Stimulated activated CD4-positive, alpha-beta T cell treated with anti-CD3 and anti-CD28 coated beads, Interleukin-2, amount 100 ng/mL, for 48 hours (primary cell): ENCODE measurements around the gene SLC25A19.
A peak's percentile ranks its signal among the peaks of the same experiment; 100 is the strongest.
"Not testable (repeated sequence)": the region's sequence is repeated elsewhere in the genome, so short reads cannot be mapped to it uniquely, and the experiment has no call there.

ENCODE experiments used
- DNase-seq, 2 donors: peaks; one replicate each; pipeline ENCODE4 v3.0.0-alpha.2; 2020

SLC25A19 gene

GRCh38 chr17:75266316-75267152, 22.7 kb downstream of the SLC25A19 start:
- DNase-seq, result no peak

DNA sequence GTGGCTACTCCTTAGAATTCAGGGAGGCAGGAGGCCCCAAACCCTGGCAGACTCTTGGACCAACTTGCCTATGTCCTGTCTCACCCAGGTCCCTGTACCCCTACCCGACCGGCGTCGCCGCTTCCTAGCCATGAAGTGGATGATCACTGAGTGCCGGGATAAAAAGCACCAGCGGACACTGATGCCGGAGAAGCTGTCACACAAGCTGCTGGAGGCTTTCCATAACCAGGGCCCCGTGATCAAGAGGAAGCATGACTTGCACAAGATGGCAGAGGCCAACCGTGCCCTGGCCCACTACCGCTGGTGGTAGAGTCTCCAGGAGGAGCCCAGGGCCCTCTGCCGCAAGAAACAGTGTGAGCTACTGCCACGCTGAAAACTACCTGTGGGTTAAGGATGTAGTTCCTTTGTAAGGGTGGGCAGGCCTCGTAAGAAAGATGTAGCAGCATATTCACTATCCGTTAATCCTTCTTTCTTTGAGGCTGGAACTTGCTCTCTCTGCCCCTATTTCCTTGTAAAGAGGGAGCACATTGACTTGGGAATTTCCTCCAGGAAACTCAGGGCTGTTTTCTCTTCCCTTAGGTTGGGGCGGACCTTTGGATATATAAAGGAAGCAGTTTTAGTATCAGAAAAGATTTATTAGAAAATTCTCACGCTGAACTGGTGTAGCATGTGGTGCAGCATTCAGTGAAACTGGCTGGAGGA, 23.5 kb downstream of the SLC25A19 start:
- DNase-seq, result no peak

GRCh38 chr17:75263055-75263454, 26.2 kb downstream of the SLC25A19 start:
- DNase-seq, result no peak

- no peak for DNase-seq
Observed at GRCh38 chr17:75262112-75262606, 27.1 kb downstream of the SLC25A19 start.

DNA sequence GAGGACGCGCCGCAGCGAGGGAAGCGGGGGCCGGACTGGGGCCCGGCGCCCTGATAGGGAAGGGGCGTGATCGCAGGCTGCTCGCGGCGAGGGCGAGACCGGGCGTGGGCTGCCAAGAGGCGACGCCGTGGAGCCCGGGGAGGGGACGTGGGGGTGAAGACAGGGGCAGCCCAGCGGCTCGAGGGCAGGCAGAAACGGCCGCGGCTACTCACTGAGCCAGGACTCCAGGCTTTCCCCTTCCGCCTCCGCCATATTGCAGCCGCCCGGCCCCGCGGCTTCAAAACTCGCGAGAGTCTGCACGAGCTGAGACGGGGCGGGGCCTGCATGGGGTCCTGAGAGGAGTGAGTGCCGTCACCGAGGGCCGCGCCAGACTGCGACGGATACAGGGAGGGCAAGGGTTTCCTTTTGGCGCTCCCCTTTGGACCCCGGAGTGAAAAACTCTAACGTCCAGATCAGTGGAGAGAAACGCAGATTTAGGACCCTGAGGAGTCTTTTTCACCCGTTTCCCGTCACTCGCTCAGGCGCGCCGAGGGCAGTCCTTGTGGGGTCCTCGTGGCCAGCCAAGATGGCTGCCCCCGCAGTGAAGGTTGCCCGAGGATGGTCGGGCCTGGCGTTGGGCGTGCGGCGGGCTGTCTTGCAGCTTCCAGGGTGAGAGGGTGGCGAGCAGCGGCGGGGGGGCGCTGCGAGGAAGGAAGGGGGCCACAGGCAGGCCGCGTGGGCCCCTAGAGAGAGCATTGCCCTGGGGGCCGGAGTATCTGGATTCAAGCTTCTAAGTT, 27.7 kb downstream of the SLC25A19 start, which contains the start of the genes GGA3 and MRPS7:
Gene GGA3, minus strand, starts transcription at position 271 of the 776 bp plus-strand sequence. Its CDS starts 19 bp downstream, at position 252.
Gene MRPS7, plus strand, starts transcription at position 544 of the 776 bp plus-strand sequence. Its CDS starts 22 bp downstream, at position 566.
- DNase-seq, result peak; percentile 93 to 94

- peak in 1 of 2 donors; percentile 44 for DNase-seq
Observed at GRCh38 chr17:75260641-75261335, 28.4 kb downstream of the SLC25A19 start.

GRCh38 chr17:75257228-75257627, 32.0 kb downstream of the SLC25A19 start:
- not testable (repeated sequence) for DNase-seq

DNA sequence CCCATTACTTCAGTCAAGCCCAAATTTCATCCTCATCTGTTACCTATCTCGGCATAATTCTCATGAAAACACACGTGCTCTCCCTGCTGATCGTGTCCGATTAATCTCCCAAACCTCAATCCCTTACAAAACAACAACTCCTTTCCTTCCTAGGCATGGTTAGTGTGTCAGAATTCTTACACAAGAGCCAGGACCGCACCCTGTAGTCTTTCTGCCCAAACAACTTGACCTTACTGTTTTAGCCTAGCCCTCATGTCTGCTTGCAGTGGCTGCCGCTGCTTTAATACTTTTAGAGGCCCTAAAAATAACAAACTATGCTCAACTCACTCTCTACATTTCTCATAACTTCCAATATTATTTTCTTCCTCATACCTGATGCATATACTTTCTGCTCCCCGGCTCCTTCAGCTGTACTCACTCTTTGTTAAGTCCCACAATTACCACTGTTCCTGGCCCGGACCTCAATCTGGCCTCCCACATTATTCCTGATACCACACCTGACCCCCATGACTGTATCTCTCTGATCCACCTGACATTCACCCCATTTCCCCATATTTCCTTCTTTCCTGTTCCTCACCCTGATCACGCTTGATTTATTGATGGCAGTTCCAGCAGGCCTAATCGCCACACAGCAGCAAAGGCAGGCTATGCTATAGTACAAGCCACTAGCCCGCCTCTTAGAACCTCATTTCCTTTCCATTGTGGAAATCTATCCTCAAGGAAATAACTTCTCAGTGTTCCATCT, 33.1 kb downstream of the SLC25A19 start:
- DNase-seq, result not testable (repeated sequence)

GRCh38 chr17:75252039-75252816, 37.0 kb downstream of the SLC25A19 start:
- DNase-seq, result no peak

DNA sequence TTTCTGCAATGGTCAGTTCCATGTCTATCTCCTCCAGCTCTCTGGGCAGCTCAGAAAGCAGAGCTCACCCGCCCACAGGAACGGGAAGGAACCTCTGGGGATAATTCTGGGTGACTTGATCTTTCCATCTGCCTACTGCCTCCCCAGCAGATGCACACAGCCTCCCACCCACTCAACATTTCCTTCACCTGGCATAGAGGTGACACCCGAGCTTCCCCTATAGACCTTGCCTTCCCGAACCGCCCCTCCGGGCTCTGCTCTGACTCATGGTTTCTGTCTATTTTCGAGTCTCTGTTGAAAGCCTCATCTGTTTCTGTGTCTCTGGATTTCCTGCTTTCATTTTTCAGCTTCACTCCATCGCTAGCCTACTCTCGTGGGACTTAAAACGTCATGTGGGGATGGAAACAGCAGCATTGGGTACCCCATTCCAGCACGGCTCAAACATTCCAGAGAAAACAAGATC, 39.2 kb downstream of the SLC25A19 start:
- DNase-seq, result peak; percentile 65 to 67

DNA sequence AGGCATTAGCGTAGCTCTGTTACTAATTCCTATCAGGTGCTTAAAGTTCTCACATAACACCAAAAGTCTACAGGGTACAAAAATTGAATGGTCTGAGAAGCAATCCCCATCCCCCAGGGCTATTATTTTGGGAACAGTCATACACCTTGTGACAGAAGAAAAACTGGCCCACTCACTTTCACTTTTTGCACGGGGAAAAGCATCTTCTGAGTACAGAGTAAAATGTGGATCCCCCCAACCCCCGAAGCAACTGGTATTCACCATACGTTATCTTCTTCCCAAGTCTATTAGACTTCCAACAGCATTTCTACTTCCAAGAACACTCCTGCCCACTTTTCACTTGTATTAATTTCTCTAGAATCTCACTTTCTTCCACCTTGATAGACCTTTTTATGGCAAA, 39.7 kb downstream of the SLC25A19 start:
- no peak for DNase-seq

DNA sequence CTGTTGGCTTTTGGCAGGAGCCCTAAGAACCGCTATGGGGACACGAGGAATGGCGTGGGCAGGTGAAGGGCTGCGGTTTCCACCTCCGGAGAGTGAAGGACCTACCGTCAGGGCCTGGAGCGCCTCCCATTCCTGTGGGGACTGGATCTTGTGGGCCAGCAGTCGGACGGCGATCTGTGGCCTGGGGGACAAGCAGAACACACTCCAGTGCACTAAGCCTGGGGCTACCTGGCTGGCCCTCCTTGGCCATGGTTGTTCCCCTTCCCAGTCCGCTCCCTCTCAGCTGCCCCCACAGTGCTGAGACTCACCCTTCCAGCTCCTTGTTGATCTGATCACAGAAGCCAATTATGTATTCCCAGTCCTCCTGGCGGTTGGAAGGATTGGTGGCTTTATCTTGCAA, 42.8 kb downstream of the SLC25A19 start:
- DNase-seq, result no peak

DNA sequence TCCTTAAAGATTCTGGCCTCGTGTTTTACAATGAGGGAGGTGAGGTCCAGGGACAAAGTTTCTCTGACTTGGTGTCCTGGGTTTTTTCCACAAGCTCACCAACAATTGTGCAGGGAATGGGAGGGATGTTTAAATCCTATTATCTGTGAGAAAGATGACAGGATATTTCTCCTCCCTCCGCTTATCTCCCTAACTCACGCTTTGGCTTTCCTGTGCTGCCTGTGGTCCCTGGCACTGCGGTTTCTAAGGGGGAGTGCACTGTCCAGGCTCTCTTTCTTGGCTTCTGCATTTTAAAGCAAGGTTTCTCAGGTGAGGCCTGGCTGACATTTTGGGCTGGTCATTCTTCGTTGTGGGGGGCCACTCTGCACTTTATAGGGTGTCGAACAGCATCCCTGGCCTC, 44.2 kb downstream of the SLC25A19 start:
- no peak for DNase-seq

GRCh38 chr17:75244133-75244866, 44.9 kb downstream of the SLC25A19 start:
- no peak for DNase-seq

DNA sequence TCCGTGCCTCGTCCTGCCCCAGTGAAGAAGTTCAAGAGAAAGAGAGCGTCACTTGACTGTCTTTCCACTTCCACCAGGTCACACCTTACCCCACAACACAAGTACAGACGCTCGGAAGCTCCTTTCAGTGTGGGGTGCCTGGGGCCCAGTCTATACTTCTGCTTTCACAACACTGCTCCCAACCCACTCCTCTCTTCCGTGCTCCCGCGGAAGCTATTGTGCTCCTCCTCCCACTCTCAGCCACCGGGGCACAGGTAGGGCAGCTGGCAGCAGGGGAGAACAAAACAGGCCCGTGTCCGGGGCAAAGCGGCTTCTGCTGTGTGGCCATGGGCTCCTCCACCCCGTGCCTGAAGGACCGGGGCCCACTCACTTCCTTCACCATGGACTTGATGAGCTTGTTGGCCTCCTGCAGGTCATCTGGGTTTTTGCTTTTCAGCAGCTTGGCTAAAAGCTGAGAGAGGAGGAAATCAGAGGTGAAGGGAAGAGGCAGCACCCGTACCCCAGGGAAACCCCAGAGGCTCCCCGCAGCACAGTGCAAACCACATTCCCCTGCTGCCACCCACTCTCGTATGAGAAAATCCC, 46.7 kb downstream of the SLC25A19 start:
- DNase-seq, result no peak

- DNase-seq, result no peak
Observed at GRCh38 chr17:75241996-75242460, 47.2 kb downstream of the SLC25A19 start.

DNA sequence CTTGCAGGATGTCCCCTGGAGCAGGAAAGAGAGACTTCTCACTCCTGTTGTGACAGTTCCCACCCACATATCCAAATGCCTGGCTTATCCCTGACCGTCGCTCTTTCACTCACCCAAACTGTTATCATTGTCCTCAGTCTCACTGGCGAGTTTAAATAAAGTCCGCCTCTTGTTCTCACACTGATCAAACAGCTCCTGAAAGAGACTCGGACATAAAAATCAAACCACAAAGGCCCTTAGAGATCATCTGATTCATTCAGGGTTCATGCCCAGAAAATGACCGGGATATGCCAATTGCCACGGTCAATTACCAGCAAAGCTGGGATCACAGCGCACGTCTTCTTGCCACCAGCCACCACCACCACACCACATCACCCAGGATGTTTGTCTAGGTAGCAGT, 47.7 kb downstream of the SLC25A19 start:
- no peak for DNase-seq

DNA sequence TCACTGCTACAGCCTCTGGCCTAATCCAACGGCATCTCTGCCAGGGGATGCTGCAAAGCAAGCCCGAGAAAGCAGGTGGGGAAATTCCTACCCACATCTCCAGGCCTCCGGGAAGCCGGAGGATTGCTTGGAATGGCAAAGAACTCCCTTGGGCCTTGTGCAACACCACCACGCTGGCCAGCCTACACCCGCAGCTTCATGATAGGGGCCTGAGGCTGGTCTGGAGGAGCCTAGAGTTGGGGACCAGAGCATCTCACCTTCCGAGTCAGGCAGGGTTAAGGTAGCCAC, 48.1 kb downstream of the SLC25A19 start:
- no peak for DNase-seq

DNA sequence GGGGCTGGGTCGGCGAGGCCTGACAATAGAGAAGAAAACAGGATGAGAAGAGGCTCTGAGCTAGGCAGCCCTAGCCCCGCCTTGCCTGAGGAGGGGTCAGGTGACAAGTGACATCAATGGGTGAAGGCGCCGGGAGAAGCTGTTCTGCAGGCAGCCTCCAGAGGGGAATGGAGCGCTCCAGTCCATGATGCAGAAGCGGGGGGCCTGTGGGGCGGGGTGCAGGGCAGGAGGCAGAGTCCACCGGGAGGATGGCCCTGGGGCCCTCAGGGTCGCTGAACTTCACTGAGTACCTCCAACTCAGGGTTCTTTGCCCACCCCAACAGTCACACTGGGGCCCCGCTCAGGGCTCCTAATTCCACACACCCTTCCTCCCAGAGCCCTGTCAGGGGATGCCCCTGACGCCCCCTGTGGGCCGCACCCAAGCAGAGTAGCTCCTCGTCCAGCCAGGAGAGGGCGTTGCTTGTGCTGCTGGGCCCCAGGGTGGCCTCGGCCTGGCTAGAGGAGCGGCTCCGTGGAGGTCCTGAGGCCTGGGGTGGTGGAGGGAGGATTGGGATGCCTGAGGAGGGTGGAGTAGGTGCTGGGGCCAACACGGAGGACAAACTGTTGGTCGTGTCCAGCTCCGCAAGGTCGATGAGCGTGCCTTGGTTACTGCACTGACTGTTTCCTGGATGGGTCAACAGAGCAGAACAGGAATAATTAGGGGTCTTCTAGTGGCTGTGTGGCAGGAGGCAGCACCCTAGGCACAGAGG, 48.7 kb downstream of the SLC25A19 start:
- DNase-seq, result no peak
